Measurements from ENCODE around the gene CD244. TPM values are rescaled to one million over a fixed set of nuclear protein-coding genes. Genes with fewer than 3 reads are reported as not detected.

CD244 gene
- total RNA-seq, 4 donors from 2014 or later = 0.15 to 0.47 (median 0.27) TPM; not detected in 1

GRCh38 chr1:160830321-160831153 lies 32.1 kb downstream of the CD244 start:
- TF ChIP-seq EP300 (IDR thresholded peaks at IDR 0.05) = no peak
- peak in 2 of 4 experiments; percentile 16 to 25 for TF ChIP-seq CTCF (IDR thresholded peaks at IDR 0.05)
- no peaks in the 10 kb centered on the region for H3K4me1 ChIP-seq
- 51 to 75% methylated on average over 3 to 6 of the region's 8 CpGs for WGBS, 2 donors (ENCODE audit: low coverage in 1 of 2)
- ATAC-seq = no peak
- no peaks in the 10 kb centered on the region for H3K27me3 ChIP-seq
- H3K4me3 ChIP-seq = no peak overlapping the region
- H3K9me3 ChIP-seq = no peaks in the 10 kb centered on the region
- no peak overlapping the region for H3K27ac ChIP-seq
- H3K36me3 ChIP-seq = no peaks in the 10 kb centered on the region

GRCh38 chr1:160829766-160830165 lies 32.9 kb downstream of the CD244 start:
- H3K4me3 ChIP-seq = no peak overlapping the region
- TF ChIP-seq CTCF (IDR thresholded peaks at IDR 0.05) (no peak), POLR2AphosphoS5 (IDR thresholded peaks at IDR 0.05) (no peak), POLR2A (IDR thresholded peaks at IDR 0.05) (no peak)
- H3K27me3 ChIP-seq = no peaks in the 10 kb centered on the region
- no peak overlapping the region for H3K27ac ChIP-seq
- H3K36me3 ChIP-seq = no peaks in the 10 kb centered on the region
- WGBS, 2 donors (ENCODE audit: low coverage in 1 of 2) = 67% methylated on average over 1 of the region's 1 CpG
- H3K4me1 ChIP-seq = no peaks in the 10 kb centered on the region
- ATAC-seq = no peak
- no peaks in the 10 kb centered on the region for H3K9me3 ChIP-seq

GRCh38 chr1:160827418-160827817 lies 35.3 kb downstream of the CD244 start:
- no peak for ATAC-seq
- H3K9me3 ChIP-seq = no peaks in the 10 kb centered on the region
- no peaks in the 10 kb centered on the region for H3K36me3 ChIP-seq
- TF ChIP-seq EP300 (IDR thresholded peaks at IDR 0.05) (no peak), POLR2A (IDR thresholded peaks at IDR 0.05) (no peak), CTCF (IDR thresholded peaks at IDR 0.05) (no peak), POLR2AphosphoS5 (IDR thresholded peaks at IDR 0.05) (no peak)
- no peak overlapping the region for H3K4me3 ChIP-seq
- no peaks in the 10 kb centered on the region for H3K4me1 ChIP-seq
- no peaks in the 10 kb centered on the region for H3K27me3 ChIP-seq
- H3K27ac ChIP-seq = no peak overlapping the region
- WGBS, 2 donors (ENCODE audit: low coverage in 1 of 2) = 33 to 100% methylated on average over 1 of the region's 2 CpGs

GRCh38 chr1:160826546-160826945 lies 36.1 kb downstream of the CD244 start:
- Histone ChIP-seq H3K27me3 (no peaks in the 10 kb centered on the region), H3K27ac (no peak overlapping the region), H3K4me3 (no peak overlapping the region), H3K36me3 (no peaks in the 10 kb centered on the region), H3K9me3 (no peaks in the 10 kb centered on the region), H3K4me1 (no peaks in the 10 kb centered on the region)
- WGBS, 2 donors (ENCODE audit: low coverage in 1 of 2) = 91% methylated on average over 1 of the region's 1 CpG; no CpG with 5 or more reads in 1 of the 2 donors
- TF ChIP-seq POLR2AphosphoS5 (IDR thresholded peaks at IDR 0.05) = no peak
- no peak for TF ChIP-seq EP300 (IDR thresholded peaks at IDR 0.05)
- TF ChIP-seq CTCF (IDR thresholded peaks at IDR 0.05) = no peak
- no peak for TF ChIP-seq POLR2A (IDR thresholded peaks at IDR 0.05)
- ATAC-seq = no peak

- H3K4me3 ChIP-seq = no peak overlapping the region
- no peak for ATAC-seq
- WGBS, 2 donors (ENCODE audit: low coverage in 1 of 2) = 67 to 85% methylated on average over 2 of the region's 3 CpGs
- no peaks in the 10 kb centered on the region for H3K9me3 ChIP-seq
- no peak overlapping the region for H3K27ac ChIP-seq
- H3K4me1 ChIP-seq = no peaks in the 10 kb centered on the region
- peaks cover 9% of the 10 kb centered on the region for H3K27me3 ChIP-seq
- no peaks in the 10 kb centered on the region for H3K36me3 ChIP-seq
- TF ChIP-seq CTCF (IDR thresholded peaks at IDR 0.05) (no peak), POLR2AphosphoS5 (IDR thresholded peaks at IDR 0.05) (no peak), EP300 (IDR thresholded peaks at IDR 0.05) (no peak), POLR2A (IDR thresholded peaks at IDR 0.05) (no peak)
Observed at GRCh38 chr1:160823296-160823695, 39.4 kb downstream of the CD244 start.

All from gastroesophageal sphincter (tissue), 4 donors.